Fibroblast of skin of right quadriceps (primary cell): ENCODE results near the gene DGCR8.

Source experiments
- DNase-seq: peaks from one replicate; pipeline ENCODE4 v3.0.0-alpha.2; 2013

Gene DGCR8

DNA sequence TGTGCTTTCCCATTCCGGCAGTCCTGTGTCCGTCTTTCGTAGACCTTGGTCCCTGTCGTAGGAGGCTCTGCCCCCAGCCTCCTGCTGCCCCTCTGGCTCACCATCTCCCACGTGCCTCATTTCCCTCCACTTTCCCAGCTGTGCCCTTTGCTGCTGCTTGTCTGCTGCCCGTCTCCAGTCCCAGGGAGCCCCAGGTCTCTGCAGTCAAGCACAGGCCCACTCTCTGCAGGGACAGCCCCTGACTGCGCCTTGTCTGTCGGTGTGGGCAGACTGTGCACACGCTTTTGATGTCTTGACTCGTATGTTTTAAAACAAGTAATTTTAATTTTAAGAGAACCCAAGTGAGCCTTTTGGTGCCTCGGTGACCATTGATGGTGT is 12.4 kb downstream of the DGCR8 start:
- DNase-seq, result no peak

DNA sequence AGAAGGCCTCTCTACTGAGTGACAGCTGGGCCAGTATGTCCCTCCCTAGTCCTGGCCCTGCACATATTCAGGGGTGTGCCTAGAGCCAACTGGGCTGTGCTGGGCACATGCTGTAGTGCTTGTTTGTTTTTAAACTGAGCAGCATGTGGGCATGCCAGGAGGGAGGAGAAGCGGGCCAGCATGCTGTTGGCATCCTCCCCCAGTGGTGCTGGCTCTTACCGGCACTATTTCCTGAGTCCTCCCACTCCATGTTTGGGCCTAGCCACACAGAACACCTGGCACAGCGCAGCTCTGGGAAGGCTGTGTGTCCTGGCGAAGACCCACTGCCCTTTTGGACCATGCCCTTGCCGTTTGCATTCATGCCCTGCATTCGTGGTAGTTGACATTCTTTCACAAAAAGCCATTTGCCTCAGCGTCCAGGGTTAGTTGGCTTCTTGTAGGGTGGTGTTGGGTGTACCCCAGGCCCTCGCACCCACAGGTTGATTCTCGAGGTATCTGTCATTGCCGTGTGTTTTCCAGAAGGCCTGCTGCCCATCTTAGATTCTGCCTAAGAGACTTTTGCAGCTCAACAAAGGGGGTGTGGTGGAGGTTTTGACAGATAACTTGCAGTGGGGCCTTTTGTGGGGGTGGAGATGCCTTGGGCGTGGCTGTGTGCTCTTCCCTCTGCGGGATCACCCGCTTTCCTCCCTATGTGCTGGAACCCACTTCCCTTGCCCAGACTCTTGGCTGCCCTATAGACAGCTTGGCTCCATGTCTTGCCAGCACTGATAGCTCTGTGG is 13.6 kb downstream of the DGCR8 start:
- no peak for DNase-seq

GRCh38 chr22:20094197-20094807 is 14.3 kb downstream of the DGCR8 start:
- no peak for DNase-seq

GRCh38 chr22:20095521-20095920 is 15.5 kb downstream of the DGCR8 start:
- no peak for DNase-seq

- DNase-seq, result no peak
These were observed 16.8 kb downstream of the DGCR8 start for GRCh38 chr22:20096574-20097420.

GRCh38 chr22:20099099-20099711 is 19.2 kb downstream of the DGCR8 start:
- no peak for DNase-seq

DNA sequence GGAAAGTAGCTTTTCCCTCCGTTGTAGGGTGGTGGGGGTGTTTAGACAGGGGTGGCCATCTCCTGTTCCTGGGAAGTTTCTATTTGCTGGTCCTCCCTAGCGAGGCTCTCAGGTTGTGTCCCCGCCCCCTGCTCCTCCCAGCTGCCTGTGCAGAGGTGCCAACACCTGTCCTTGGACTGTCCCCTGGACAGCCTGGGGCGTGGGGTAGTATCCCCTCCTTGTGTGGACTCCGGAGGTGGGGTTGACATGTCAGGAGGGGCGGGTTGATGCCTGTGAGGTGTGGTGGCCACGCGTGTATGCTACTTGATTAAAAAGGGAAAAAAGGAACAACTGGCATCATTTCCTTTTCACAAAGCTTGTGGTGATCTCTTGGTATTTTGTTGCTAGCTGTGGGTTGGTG is 21.6 kb downstream of the DGCR8 start:
- no peak for DNase-seq

DNA sequence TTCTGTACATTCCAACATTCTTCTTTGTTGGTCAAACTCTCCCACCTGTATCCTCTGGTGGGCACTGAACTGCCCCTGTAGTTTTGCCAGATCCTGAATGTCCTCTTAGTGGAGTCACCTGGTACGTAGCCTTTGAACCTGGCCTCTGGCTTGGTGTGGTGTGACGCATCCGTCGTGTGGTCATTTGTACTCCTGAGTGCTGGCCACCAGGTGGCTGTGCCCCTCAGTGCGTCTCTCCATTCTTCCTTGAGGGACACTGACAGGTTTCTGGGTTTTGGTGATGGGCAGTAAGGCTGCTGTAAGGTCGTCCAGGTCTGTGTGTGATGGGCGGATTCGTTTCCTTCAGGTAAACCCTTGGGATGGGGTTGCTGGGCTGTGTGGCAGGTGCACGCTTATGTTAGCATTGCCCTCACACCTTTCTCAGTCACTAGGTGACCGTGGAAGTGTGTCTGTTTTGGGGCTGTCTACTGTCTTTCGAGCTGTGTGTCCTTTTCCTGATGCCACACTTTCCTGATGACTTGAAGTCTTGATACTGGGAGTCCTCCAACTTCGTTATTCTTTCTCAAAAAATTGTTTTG is 22.3 kb downstream of the DGCR8 start:
- no peak for DNase-seq

DNA sequence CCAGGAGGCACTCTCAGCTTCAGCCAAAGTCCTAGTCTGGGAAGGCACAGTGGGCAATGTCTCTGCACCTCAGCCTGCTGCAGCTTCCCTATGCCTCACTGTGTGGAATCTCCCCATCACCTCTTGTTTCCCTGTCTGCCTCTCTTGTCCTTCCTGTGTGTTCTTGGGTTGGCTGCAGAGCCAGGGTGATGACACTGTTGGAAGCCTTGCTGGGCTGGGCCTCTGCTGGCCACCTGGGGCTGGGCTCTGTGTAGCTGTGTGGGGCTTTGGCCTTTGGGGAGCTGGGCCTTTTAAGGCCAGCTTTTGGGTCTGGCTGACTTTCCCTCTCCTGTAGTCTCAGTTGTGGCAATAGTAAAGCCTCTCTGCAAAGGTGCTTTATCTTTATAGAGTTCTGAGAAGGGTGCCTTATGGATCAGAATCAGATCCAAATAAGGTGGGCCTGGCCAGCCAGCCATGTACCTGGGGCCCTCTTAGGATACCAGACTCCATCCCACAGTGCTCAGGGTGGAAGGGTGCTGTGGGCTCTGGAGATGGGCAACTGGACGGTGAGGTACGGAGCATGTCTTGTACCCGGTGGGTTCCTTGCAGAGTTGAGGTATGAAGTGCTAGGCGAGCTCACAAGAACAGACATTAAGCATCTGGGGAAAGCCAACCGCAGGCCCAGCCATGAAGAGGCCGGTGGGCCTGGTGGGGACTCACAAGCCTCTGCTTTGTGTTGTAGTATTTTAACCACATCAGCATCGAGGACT is 25.6 kb downstream of the DGCR8 start:
- DNase-seq, result no peak

DNA sequence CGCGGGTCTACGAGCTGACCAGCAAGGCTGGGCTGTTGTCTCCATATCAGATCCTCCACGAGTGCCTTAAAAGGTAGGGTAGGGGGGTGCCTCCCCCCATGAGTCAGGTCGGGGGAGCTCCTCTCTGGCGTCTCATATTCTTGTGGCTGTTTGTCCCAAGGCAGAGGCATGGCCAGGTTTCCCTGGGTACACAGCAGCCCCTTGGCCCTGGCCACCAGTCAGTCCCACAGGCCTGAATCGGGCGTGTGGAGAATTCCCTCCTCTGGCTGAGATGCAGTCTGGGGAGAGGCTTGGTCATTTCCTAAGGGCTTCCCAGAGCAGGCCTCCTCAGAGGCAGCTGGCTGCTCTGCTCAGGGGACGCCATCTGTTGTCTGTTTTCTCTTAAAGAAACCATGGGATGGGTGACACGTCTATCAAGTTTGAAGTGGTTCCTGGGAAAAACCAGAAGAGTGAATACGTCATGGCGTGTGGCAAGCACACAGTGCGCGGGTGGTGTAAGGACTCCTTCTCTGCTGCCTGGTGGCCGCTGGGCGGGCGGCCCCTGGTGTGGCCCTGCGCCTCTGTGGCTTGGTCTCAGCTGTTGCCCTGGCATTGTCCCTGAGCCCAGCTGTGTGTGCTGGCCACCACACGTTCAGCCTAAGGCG is 26.3 kb downstream of the DGCR8 start:
- no peak for DNase-seq

GRCh38 chr22:20106849-20107237 is 26.8 kb downstream of the DGCR8 start:
- DNase-seq, result no peak

- DNase-seq, result no peak
These were observed 27.4 kb downstream of the DGCR8 start for GRCh38 chr22:20107471-20107901.

DNA sequence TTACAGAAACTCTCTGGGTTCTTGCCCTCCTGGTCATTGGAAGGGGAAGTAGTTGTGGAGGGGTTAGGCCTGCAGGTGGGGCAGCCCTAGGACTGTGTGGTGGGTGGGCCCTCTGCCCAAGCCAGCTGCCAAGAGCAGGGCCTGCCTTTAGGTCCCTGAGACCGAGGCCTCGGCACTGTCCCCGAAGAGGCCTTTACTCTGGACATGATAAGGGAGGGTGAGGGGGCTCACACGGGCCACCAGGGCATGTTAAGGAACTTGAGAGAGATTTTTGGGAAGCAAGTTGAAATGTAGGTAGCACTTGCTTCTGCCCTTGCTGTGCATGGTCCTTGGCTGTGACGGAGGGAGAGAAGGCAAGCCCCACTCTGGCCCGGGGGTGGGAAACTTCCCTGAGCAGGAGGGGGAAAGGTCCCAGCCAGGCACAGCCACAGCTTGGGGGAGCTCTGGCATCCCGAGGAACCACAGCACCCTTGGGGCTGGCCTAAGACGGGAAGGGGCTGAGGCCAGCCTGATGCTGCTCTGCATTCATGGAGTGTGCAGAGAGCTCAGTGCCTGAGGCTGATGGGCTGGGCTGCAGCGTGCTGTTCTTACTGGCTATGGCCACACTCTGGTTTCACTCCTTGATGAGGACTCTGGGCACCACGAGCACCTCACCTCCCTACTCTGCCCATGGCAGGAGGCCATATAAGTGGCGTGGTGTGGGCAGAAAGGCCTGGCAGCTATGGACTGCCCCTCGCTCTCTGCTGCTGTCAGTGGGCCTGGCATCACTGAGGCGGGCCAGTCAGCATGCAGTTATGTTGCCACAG is 28.1 kb downstream of the DGCR8 start:
- no peak for DNase-seq

DNA sequence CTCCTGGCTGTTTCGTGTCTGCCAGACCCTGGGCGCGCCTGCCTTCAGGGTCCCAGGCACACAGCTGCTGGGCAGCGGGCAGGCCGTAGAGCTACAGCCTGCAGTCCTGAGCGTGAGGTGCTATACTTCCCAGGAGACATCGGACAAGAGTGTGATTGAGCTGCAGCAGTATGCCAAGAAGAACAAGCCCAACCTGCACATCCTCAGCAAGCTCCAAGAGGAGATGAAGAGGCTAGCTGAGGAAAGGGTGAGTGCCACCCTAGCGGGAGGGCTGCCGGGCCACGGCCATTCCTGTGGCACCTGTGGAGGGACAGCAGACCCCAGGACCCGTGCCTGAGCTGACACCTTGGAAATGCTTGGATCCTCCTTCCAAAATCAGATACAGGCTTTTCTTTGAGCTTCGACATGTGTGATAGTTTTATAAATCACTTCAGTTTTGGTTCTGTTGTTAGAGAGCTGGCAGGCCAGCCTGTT is 28.8 kb downstream of the DGCR8 start:
- no peak for DNase-seq

GRCh38 chr22:20109411-20110358 is 29.6 kb downstream of the DGCR8 start:
- no peak for DNase-seq

GRCh38 chr22:20110359-20110985 is 30.4 kb downstream of the DGCR8 start:
- no peak for DNase-seq

DNA sequence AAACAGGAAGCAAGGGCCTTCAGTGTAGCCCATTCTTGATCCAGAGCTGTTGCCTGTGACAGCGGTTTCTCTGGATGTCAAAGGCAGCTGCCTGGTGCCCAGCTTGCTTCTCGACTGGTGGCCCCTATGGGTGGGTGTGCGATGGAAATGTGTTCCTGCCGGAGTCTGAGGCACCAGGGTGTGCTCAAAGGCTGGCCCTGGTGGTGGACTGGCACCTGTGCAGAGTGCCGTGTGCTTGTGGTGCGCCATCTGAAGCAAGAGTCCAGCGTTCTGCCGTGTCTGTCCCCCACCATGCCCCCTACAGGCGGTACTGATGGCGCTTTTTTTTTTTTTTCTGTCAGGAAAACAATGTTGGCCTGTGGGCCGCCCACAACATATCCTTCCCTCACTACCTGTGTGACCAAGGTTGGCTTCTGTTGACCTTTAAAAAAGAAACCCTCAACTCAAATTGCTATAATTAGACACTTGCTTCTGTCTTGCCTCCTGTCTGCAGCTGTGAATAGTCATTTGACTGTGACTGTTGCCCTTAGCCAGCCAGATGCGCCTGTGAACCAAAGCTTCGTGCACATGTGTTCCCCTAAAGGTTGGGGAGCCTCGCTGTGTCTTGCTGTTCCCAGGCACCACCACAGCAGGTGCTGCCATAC is 31.1 kb downstream of the DGCR8 start:
- DNase-seq, result peak; percentile 20
